Heart right ventricle (tissue), 16 donors: ENCODE results near the gene KIF18A. TPM values are rescaled to one million over a fixed set of nuclear protein-coding genes. Genes with fewer than 3 reads are reported as not detected.
A peak's percentile ranks its signal among the peaks of the same experiment; 100 is the strongest.

Experiments
- ATAC-seq, 8 donors: fragments of 200-7000 bp; cut with Tn5 transposase; one replicate each; pipeline ENCODE4 v1.9.1; 2020; ENCODE audit warnings: mild to moderate bottlenecking in 8 of 8, moderate library complexity in 8 of 8, moderate number of reproducible peaks in 1 of 8
- DNase-seq, 2 donors: peaks; one replicate each; pipeline ENCODE4 v3.0.0-alpha.2; 2020
- H3K27ac ChIP-seq, 10 donors: fragments of 200-600 bp; sonication (generic) in 2 of 10; one replicate each; pipeline versions ENCODE4 v1.5.0 to v1.8.0; 2020 to 2022; ENCODE audit warnings: mild to moderate bottlenecking in 3 of 10
- H3K27me3 ChIP-seq, 7 donors: fragments of 200-600 bp; one replicate each; pipeline ENCODE4 v1.8.0; 2021 to 2022; ENCODE audit warnings: mild to moderate bottlenecking in 2 of 7
- H3K36me3 ChIP-seq, 9 donors: fragments of 200-600 bp; sonication (generic) in 1 of 9; one replicate each; pipeline versions ENCODE4 v1.5.0 to v1.8.0; 2020 to 2022; ENCODE audit warnings: mild to moderate bottlenecking in 2 of 9
- H3K4me1 ChIP-seq, 9 donors: fragments of 200-600 bp; sonication (generic) in 1 of 9; one replicate each; pipeline versions ENCODE4 v1.5.0 to v1.8.0; 2020 to 2022; ENCODE audit warnings: mild to moderate bottlenecking in 4 of 9
- H3K4me3 ChIP-seq, 10 donors: fragments of 200-600 bp; sonication (generic) in 2 of 10; one replicate each; pipeline versions ENCODE4 v1.5.0 to v1.8.0; 2020 to 2022; ENCODE audit warnings: mild to moderate bottlenecking in 7 of 10, moderate library complexity in 2 of 10
- H3K9me3 ChIP-seq, 11 donors: fragments of 200-600 bp in 10 of 11; sonication (generic) in 2 of 11; one replicate each; pipeline versions ENCODE4 v1.5.0 to v1.8.0; 2013 to 2022; ENCODE audit warnings: mild to moderate bottlenecking in 2 of 11, control low read depth in 1 of 11, moderate library complexity in 1 of 11
- WGBS, 2 donors: extraction: QIAGEN DNeasy Blood & Tissue Kit; methylation state at CpG; one replicate each; pipeline ENCODE4 v1.1.7; 2013; ENCODE audit warnings: inconsistent platforms in 1 of 2; 5-methylcytosine and 5-hydroxymethylcytosine counted together
- intact Hi-C, 10 donors: fragments of 100-400 bp; cut with DNase I; formaldehyde crosslinking; loops; one replicate each; pipeline versions ENCODE4 v1.11.1 to v1.14.2; 2022
- polyA plus RNA-seq, 2 donors: library from polyadenylated mRNA; stranded (reverse); fragments of 200-250 nt; gene quantifications; one replicate each; pipeline ENCODE4 v1.2.3, GENCODE V29; 2013
- total RNA-seq, 10 donors: library from RNA; stranded (reverse); fragmentation: NEBNext Ultra II Directional in 3 of 10; extraction: Animal tissue kit (Norgen Biotek cat#: 25700) in 3 of 10; gene quantifications; one replicate each; pipeline versions ENCODE4 v1.2.1 to v1.2.4, GENCODE V29; 2021 to 2023
- TF ChIP-seq, protein P1 (sequence below), 9 donors: fragments of 200-600 bp; sonication (generic) in 2 of 9; IDR thresholded peaks; one replicate each; pipeline versions ENCODE4 v1.5.0 to v1.8.0; 2021 to 2022; ENCODE audit warnings: antibody characterized with exemption in 9 of 9, mild to moderate bottlenecking in 5 of 9, moderate library complexity in 1 of 9
- donor health status: Arrhythmogenic right ventricular cardiomyopathy.
- donor health status: ischemic (EF 13 %, LVEDD 7.1; RV severe dilation, severe dysfunction).
- donor health status: healthy with polysubstance abuse.
- donor health status: DM: no; HTN: yes; CAD: no.
- donor health status: DM: no; HTN: no; CAD: no.
- donor health status: ischemic (EF 25% LVEDD 6.9; RV normal size, moderate dysfunction).
- donor health status: ischemic (EF 25% LVEDD 5.7; RV mildly dilated, moderate dysfunction).
- donor health status: healthy.
- donor health status: DM: yes; HTN: yes; CAD: no.
- donor health status: Ischemic cardiomyopathy.
- donor health status: ischemic (EF 35%, LVEDD 5.7; RV mildly dilated, moderate dysfunction).
- donor health status: nonischemic (EF 11% LVEDD 7.7; RV severe dilation, severe dysfunction).
- donor health status: DM: yes; HTN: yes; CAD: no.
- donor health status: PGD.
- donor health status: ischemic (EF 29% LVEDD 5.4; RV normal size, mild dysfunction).
- donor health status: nonischemic (EF 23%, LVEDD 6.1; RV moderate dilation, normal function).

KIF18A gene
- total and polyA plus RNA-seq, 12 donors: 0.06 to 1.3 (median 0.17) TPM; not detected in 2

DNA sequence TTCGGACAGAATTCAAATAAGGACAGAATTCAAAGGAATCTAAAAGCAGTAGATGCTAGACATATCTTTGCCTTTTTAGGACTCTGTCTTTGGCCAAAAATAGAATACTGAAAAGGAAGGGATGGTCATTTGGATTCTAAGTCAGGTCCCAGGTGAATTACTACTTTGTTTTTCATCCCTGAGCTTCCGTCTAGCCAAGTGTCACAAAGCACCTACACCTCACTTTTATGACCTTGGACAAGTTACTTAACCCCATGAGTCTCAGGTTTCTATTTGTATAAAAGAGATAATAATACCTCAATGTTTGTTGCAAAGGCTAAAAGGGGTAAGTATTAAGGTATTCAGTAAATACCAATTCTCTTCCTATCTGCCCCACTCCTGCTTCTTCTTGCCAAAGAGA, 7.3 kb downstream of the KIF18A start:
- DNase-seq (no peak), ATAC-seq (no peak)
- H3K27me3 ChIP-seq: no peaks in the 10 kb centered on the region
- no peak overlapping the region for H3K27ac ChIP-seq
- no peaks in the 10 kb centered on the region for H3K9me3 ChIP-seq
- H3K36me3 ChIP-seq: no peaks in the 10 kb centered on the region
- 71 to 75% methylated on average over 2 of the region's 2 CpGs for WGBS, 2 donors
- TF ChIP-seq, protein P1, sequence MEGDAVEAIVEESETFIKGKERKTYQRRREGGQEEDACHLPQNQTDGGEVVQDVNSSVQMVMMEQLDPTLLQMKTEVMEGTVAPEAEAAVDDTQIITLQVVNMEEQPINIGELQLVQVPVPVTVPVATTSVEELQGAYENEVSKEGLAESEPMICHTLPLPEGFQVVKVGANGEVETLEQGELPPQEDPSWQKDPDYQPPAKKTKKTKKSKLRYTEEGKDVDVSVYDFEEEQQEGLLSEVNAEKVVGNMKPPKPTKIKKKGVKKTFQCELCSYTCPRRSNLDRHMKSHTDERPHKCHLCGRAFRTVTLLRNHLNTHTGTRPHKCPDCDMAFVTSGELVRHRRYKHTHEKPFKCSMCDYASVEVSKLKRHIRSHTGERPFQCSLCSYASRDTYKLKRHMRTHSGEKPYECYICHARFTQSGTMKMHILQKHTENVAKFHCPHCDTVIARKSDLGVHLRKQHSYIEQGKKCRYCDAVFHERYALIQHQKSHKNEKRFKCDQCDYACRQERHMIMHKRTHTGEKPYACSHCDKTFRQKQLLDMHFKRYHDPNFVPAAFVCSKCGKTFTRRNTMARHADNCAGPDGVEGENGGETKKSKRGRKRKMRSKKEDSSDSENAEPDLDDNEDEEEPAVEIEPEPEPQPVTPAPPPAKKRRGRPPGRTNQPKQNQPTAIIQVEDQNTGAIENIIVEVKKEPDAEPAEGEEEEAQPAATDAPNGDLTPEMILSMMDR (IDR thresholded peaks at IDR 0.05): no peak
- no peak overlapping the region for H3K4me3 ChIP-seq
- intact Hi-C loops: loop anchor here in 3 of 10 donors (10.0 kb wide), 3 partner anchors 226 to 586 kb away; partner anchors contain the start of gene BDNF (in 1 of the 3)
- no peaks in the 10 kb centered on the region for H3K4me1 ChIP-seq

DNA sequence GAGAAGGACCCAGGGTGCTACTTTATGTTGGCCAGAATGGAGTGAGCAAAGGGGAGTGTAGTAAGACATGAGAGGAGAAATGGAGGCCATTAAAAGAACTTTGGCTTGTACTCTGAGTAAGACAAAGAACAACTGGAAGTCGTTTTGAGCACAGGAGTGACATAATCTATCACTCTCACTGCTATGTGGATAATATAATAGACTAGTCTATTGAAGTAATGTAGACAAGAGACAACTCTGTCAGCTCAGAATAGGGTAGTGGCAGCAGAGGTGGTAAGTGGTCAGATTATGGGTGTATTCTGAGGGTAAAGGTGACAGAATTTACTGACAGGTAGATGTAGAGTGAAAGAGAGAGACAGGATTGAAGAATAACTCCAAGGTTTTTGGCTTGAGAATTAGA, 8.2 kb downstream of the KIF18A start:
- WGBS, 2 donors: 38 to 51% methylated on average over 1 of the region's 1 CpG

DNA sequence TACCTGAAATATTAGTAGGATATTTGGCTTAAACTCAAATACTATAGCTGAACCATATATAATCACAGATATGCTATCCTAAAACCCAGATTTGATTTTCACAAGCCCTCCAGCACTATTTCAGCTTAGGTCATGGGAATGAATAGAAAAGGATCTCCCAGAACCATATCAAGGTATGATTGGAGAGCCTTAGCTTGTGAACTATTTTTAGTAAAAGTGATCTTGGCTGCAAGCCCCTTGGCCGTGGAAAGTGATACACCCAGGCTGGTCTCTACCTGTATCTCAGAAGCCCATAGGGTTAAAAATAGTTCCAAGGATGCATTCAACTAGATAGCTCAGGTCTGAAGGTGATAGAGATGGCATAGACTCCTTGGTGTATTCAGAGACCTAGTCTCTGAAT, 9.7 kb downstream of the KIF18A start:
- H3K27me3 ChIP-seq: no peaks in the 10 kb centered on the region
- no peak overlapping the region for H3K27ac ChIP-seq
- H3K4me3 ChIP-seq: no peak overlapping the region
- H3K4me1 ChIP-seq: no peaks in the 10 kb centered on the region
- H3K36me3 ChIP-seq: no peaks in the 10 kb centered on the region
- no peaks in the 10 kb centered on the region for H3K9me3 ChIP-seq
- intact Hi-C loops: no loop called here
- 29 to 37% methylated on average over 1 of the region's 1 CpG for WGBS, 2 donors
- peak in 1 of 2 donors; percentile 4 for DNase-seq
- TF ChIP-seq, protein P1 (IDR thresholded peaks at IDR 0.05): no peak
- peak in 1 of 8 donors; percentile 75 for ATAC-seq

More for the DNA sequence above, 8.2 kb downstream of the KIF18A start:
- Histone ChIP-seq H3K9me3 (no peaks in the 10 kb centered on the region), H3K36me3 (no peaks in the 10 kb centered on the region), H3K4me1 (no peaks in the 10 kb centered on the region), H3K27me3 (no peaks in the 10 kb centered on the region), H3K4me3 (no peak overlapping the region), H3K27ac (no peak overlapping the region)
- DNase-seq (no peak), ATAC-seq (no peak)
- intact Hi-C loops: loop anchor here in 3 of 10 donors (10.0 kb wide), 3 partner anchors 225 to 585 kb away; partner anchors contain the start of gene BDNF (in 1 of the 3)
- TF ChIP-seq, protein P1 (IDR thresholded peaks at IDR 0.05): no peak

DNA sequence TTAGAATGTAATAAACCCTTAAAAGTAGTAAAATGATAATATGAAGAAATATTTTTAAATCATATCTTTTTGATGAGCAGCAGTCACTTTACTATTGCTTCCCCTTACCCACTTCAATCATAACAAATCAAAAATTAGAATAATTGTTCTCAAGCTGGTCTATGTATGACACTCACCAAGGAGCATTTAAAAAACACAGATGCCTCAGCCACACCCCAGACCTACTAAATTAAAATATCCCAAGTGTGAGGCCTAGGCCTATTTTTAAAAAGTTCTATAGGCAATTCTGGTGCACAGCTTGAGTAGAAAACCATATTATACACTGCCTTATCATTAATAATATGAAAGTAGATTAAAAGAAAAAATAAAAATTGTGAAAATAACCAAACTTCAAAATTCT, 15.2 kb downstream of the KIF18A start:
- Histone ChIP-seq H3K36me3 (peaks cover 0 to 7% (median 0%) of the 10 kb centered on the region in 9 donors), H3K4me3 (no peak overlapping the region), H3K27ac (no peak overlapping the region), H3K27me3 (no peaks in the 10 kb centered on the region), H3K4me1 (no peaks in the 10 kb centered on the region), H3K9me3 (no peaks in the 10 kb centered on the region)
- ATAC-seq: no peak
- TF ChIP-seq, protein P1 (IDR thresholded peaks at IDR 0.05): no peak
- intact Hi-C loops: no loop called here
- DNase-seq: no peak
